ENCODE measurements around the gene BLVRA.

- TF ChIP-seq CTCF (conservative IDR thresholded peaks at IDR 0.05; ENCODE audit: low read length) (no peak), EZH2phosphoT487 (IDR thresholded peaks at IDR 0.05; ENCODE audit: borderline replicate concordance, low read depth, low read length) (no peak)
Measured at GRCh38 chr7:43750016-43750887, 8.2 kb upstream of the BLVRA start.

Data from OCI-LY7 (cell line).